HG03064 (cell line): ENCODE measurements around the gene SAMD7.

Source experiments
- ATAC-seq: cut with Tn5 transposase; IDR thresholded peaks from one replicate; pipeline ENCODE4 v1.9.1; 2021; ENCODE audit warnings: low read depth; ENCODE audit not compliant: unreplicated experiment

The SAMD7 gene, protein sequence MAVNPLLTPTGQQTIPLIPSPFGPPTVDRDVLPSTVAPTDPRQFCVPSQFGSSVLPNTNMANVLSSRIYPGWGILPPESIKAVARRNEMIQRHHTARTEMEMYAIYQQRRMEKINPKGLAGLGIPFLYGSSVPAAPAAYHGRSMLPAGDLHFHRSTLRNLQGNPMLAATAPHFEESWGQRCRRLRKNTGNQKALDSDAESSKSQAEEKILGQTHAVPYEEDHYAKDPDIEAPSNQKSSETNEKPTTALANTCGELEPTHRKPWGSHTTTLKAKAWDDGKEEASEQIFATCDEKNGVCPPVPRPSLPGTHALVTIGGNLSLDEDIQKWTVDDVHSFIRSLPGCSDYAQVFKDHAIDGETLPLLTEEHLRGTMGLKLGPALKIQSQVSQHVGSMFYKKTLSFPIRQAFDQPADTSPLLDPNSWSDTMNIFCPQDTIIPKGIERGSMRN

DNA sequence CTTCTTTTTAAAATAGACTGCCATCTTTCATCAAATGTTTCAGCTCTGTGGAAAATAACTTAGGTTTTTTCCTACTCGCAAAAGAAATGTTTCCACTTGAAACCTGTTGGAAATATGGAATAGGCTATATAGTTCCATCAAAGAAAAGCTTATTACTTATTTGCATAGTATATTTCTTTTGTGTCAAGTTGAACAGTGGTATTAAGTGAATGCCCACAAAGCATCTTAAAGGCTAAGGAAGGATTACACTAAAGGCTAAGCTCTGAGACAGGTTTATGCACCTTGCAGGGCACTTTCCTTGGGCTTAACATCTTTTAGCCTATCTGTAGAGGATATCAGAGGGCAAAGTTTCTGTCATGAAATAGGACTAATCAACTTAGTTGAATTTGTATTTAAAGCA lies at the start of gene SAMD7:
Gene SAMD7, plus strand, starts transcription at position 301 of the 400 bp plus-strand sequence. CDS start 7,927 bp downstream, outside the sequence.
- ATAC-seq: no peak

DNA sequence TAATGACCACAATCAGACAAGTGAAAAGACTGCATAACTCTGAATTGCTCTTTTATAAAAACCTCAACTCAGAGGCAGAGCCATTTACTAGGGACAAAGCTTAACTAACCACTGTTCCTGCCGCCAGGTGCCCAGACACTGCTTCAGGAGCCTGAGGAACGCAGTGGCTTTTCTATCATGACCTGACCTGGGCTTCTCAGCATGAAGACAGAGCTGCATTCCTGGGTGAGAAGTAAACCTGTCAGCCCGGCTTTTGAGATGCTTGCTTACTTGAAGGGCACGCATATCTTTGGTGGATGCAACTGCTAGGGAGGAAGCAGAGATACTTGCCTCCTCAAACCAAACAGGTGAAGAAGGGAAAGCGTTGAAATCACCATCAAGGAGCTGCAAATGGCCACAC lies 49.5 kb upstream of the SAMD7 start:
- no peak for ATAC-seq

DNA sequence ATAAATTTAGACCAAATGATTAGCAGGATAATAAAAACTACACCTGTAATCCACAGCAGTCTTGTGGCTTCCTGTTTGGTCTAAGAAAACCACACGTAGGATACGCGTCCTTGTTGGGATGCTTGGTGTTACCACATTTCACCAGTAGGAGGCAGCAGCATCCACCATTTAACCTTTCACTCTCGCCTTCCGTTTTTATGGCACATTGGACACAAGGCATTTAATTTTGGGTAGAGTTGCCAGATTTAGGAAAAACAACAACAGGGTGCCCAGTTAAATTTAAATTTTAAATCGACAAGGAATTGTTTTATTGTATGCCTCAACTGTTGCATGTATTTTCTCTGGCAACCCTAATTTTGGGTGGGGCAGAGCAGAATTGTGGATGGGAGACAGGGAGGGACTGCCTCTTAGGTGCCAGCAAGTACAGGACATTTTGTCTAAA lies 47.9 kb upstream of the SAMD7 start:
- no peak for ATAC-seq

DNA sequence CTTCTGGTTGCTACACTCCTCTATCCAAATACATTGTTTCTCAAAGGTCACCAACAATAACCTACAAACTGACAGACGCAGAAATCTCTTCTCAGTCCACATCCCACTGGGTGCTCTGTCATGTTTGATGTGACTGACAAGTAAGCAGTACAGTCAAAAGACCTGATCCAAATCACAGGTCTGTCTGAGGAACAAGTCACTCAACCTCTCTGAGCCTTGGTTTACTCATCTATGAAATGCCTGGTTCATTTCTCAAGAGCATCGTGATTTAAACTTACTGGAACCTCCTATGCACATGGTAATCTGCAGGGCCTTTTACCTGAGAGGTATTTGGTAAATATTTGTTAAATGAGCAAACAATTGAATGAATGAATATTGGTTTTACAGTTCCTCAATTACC lies 47.1 kb upstream of the SAMD7 start:
- ATAC-seq: no peak

DNA sequence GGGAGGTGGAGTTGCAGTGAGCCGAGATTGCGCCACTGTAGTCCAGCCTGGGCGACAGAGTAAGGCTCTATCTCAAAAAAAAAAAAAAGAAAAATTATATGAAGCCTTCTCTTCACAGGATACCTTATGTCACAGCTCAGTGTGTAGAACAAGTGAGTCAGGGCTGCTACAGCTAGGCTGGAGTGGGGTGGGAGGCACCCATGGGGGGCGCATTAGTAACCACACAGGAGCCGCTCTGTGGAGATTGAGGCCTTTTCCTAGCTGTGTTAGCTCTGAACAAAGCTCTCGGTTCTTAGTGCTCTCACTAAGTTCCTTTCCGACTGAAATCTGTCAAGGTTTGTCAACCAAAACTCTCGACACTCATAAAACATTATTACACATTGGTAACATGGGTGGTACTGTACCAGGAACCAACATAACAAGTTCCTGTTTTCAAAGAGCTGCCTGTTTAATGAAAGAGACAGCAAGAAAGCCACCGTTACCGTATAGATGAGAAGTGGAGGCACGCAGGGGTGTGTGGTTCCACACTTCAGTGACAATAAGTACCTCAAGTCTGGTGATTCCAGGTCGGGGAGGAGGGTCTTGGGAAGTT lies 46.1 kb upstream of the SAMD7 start:
- no peak for ATAC-seq

DNA sequence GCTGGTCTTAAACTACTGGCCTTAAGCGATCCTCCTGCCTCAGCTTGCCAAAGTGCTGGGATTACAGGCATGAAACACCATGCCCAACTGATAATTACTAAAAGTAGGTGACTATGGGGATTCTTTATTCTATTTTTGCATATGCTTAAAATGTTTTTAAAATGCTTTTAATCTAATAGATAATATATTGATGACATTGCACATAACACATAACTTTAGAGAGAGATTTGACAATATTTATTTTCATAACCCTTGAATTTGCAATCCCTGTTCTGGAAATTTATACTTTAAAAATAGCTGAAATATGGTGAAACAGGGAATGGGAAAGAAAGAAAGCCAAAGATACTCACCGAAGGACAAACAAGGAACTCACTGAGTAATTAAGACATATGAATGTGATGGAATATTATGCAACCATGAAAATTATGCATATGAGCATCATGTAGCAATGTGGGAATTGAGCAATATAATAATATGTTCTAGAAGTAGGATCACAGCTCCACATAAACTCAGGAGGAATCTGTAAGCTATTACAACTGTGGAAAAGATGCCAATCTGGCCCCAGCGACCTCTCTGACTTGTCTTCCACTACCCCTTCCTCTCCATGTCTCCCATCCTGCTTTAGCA lies 43.7 kb upstream of the SAMD7 start:
- no peak for ATAC-seq

DNA sequence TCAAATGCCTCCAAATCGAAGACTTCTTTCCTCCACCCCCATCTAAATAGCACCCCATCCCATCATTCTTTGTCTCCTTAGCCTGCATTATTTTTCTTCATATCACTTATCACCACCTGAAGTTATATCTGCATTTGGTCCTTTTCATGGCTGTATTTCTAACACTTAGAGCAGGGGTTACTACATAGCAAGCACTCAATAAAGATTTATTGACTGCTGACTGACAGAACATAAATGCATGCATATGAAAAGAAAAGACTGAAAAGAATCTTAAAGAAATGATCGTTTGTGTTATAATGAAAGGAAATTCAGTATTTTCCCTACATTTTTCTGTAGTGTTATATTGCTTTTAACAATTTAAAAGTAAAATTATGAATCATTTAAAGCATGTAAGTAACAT lies 43.0 kb upstream of the SAMD7 start:
- ATAC-seq: no peak

DNA sequence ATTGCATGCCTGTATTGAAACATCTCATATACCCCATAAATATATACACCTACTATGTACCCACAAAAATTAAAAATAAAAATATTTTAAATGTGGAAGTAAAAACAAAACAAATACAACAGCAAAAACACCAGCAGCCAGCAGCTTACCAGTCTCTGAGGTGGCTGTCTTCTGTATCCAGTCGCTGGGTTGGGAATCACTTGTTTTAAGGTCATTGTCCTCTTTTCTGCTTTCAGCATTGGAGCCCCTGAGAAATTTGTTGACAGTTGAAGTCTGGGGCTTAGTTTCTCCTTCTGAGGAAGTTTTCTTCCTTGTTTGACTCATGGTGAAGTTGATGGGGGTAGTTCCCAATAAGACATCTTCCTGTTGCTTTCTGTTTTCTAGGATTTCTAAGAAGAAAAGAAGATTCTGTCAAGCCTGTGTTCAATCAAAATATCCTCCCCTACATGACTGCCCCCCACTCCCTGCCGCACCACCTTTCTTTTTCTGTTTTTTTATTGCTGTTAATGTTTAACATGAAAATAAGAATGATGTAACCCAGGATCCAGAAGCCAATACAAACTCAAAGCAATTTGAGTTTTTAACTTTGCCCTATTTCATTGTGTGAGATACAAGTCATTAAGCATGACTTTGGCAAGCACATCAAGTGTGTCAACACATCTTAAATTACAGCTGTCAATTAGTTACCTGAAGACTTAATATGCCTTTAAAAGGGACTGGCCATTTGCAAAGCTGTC lies 41.7 kb upstream of the SAMD7 start, which contains the start of gene LRRC31:
Gene LRRC31, minus strand, starts transcription at position 452 of the 737 bp plus-strand sequence. Its CDS starts 128 bp downstream, at position 324.
- ATAC-seq: no peak

DNA sequence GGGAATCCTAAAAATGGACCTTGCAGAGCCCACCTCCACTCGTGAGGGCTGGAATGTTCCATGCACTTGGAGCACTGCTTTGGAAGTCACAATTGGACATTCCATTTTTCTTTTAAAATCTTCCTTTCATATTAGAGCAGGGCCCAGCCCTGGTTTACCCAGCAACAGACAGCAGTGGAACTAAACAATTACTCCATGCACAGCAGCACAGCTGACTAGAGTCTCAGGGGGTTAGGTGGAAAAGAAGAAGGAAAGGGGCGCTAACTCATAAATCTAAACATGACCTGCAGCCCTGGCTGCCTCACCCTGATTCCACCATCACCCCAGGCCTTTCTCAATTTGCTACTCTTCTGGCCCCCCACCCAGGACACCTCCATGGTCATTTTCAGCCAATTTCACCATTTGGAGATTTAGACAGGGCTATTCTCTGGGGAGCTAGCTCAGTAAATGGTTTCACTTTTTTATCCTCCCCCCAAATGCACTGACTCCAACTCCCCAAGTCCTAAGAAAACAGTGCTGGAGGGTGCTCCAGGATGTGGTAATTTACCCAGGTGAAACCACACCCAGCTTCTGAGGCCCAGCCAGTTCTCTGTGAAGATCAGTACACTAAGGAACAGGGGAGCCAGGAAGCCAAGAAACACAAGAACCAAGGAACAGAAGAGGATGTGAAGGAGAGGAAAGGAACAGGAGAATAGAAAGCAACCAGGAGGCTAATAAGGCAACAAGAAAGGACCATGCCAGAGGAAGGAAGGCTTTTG lies 40.1 kb upstream of the SAMD7 start:
- ATAC-seq: no peak

DNA sequence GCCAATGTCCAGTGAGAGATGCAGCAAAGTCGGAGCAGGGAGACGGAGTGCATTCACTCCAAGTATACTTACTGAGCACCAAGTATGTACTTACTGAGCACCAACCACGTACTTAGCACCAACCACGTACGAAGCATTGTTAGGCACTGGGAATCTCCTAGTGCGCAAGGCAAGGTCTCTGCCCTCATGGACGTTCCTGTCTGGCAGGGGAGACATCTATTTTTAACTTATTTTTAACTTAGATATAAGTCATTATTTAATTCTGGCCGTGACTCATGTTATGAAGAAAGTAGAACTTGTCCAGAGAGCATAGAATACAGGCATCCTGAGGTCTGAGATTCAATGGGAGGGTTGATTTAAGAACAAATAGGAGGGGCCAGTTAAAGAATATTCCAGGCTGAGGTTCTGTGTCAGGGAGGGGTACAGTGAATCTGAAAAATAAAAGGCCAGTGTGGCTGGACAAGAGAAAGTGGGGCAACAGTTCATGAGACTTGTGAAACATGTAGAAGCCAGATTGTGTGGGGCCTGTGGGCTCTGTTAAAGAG lies 32.3 kb upstream of the SAMD7 start:
- ATAC-seq: no peak

DNA sequence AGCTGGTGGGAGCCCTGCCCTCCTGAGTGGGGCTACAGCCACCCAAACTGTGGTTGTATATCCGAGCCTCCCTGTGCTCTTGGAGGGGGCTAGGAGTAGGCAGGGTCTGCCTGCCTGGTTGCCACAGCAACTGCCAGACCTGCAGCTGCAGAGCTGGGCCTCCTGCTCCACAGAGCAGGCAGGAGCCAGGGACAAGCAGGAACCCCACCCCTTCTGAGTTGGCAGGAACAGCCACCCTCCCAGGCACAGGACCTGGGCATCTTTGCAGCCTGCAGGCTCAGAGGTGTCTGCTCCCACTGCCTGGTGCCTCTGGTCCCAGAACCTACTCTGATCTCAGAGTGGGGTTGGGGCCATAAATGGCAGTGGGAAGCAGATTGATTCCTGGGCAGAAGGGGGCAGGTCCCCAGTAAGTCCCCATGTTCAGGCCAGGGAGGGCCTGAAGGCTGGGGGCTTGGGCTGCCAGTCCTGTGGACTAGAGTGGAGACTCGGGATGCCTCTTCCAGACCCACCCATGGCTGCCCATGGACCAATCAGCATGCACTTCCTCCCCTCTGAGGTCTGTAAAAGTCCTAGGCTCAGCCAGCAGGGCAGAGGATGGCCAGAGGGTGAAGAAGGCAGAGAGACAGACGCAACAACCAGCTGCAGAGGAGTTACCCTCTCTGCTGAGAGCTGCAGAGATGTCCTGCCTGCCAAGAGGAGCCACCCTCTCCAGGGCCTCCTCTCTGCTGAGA lies 31.4 kb upstream of the SAMD7 start:
- no peak for ATAC-seq

DNA sequence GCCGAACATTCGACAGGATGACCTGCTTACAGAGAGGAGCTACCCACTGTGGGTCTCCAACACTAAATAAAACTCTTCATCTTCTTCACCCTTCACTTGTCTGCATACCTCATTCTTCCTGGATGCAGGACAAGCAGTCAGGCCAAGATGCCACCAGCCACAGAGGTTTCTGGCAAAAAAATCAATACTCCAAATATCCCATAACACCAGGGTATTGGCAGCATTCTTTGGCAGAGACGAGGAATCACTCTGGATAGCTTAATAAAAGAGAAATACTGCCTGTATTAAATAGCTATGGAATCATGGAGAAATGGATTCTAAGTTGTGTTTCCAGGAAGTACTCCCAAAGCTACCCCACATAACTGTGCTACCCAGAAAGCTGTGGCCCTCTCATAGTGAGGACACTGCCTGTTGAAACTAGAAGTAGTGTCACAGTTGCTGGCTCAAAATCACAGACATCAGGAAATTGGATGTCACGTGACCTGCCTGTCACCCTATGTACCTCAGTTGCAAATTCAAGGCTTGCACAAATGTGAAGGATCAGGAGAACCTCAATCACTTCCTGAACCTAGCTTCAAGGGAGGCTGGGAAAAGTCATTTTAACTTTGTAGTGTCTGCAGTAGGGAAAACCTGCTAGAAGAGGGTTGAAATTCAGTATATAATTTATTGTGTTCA lies 30.7 kb upstream of the SAMD7 start:
- ATAC-seq: no peak

DNA sequence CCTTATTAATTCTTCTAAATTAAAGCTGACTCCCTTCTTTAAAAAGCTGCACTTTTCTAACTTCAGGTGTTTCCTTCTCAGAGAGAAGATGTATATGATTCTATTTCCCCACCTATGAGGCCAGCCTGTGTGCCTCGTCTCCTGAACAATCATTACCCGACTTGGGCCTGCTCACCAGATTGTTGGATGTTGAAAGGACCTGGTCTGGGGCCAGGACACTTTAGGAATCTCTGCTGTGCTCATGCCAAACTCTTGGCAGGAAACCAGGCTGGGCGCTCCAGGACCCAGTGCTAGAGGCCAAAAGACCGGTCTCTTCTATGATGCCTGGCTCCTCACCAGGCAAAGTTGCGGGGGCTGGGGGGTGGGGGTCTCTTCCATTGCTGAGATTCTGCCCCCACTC lies 24.7 kb upstream of the SAMD7 start:
- no peak for ATAC-seq

DNA sequence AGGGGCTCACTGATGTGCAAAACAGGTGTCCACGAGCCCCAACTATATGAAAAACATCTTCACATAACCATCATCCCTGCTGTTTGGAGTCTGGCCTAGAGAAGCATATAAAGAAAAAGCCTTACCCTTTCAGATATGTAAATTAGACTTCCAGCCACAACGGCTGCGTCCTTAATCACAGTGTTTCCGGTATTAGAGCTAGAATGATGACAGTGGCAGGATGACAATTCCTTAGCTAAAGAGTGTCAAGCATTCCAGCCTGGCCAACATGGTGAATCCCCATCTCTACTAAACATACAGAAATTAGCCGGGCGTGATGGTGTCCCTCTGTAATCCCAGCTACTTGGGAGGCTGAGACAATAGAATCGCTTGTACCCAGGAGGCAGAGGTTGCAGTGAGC lies 19.5 kb upstream of the SAMD7 start:
- no peak for ATAC-seq

DNA sequence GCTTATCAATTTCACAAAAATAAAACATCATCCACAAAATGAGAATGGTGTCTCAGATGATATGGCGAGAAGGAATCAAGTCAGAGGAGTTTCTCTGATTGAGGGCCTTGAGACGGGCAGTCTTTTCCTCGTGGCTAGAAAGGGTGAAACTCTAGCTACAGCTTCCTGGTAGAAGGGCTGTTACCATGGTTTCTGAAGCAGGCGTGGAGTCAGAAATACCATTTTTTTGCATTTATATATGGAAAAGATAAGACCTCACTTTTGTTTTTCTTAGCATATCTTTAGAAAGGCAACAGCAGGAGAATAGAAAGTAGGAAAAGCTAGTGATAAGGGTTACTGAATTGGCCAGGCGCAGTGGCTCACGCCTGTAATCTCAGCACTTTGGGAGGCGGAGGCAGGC lies 17.3 kb upstream of the SAMD7 start:
- ATAC-seq: no peak

DNA sequence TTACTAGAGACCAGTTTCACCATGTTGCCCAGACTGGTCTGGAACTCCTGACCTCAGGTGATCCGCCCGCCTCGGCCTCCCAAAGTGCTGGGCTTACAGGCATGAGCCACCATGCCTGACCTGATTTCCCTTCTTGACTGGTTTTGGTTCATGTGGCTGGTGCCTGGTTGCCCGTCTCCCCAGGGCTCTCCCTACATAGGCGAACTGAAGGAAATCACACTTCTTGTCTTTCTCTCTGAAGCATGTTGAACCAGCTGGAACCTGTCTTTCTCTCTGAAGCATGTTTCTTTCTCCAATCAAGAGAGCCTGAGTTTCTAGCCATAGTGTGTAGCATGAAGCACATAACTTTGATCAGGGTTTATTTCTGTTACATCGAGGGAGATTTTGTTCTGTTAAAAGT lies 16.3 kb upstream of the SAMD7 start:
- ATAC-seq: no peak

DNA sequence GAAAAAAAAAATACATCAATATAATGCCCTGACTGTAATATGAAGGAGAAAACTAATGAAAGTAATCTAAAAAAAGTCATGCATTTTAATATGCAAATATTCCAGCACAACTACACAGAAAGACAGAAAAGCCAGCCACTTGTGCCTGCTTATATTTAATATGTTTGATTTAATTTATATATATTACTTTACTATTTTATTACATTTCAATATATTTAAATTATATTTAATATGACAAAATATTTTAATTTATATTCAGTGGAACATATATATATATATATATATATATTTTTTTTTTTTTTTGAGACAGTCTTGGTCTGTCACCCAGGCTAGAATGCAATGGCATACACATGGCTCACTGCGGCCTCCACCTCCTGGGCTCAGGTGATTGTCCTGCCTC lies 14.1 kb upstream of the SAMD7 start:
- ATAC-seq: no peak

DNA sequence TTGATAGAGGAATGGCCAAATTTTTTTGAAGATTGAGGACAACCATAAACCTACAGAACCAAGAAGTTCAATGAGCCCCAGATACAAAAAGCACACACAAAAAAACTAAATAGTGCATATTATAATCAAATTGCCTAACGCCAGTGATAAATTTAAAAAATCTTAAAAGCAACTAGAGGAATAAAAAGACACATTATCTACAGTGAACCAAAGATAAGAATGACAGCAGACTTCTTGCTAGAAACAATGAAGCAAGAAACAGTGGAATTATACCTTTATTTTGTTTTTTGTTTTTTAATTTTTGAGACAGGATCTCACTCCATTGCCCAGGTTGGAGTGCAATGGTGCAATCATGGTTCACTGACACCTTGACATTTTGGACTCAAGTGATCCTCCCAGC lies 9.9 kb upstream of the SAMD7 start:
- ATAC-seq: no peak

DNA sequence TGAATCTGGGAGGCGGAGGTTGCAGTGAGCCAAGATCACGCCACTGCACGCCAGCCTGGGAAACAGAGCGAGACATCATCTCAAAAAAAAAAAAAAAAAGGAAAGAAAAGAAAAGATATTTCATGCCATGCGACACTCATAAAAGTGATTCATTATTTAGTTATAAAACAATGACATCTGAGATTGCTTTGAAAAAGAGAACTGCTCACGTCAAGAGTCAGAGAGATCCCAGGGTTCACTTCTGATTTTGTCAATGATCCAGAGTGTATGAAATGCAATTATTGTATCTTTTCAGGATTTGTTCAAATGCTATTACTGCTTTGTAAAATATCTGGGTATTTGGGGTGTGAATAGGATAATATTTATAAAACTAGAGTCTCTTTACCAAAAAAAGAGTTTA lies 6.0 kb upstream of the SAMD7 start:
- no peak for ATAC-seq
